ENCODE results near the gene ASAP2.

Gene ASAP2

GRCh38 chr2:9331704-9332103, 125.1 kb downstream of the ASAP2 start:
- H3K79me2 ChIP-seq (ENCODE audit: insufficient read depth, low read length) = no peaks in the 10 kb centered on the region
- no peaks in the 10 kb centered on the region for H3F3A ChIP-seq (ENCODE audit: low read depth)
- H3K4me1 ChIP-seq (ENCODE audit: insufficient read depth, low read length, poor library complexity, severe bottlenecking) = peaks cover 7% of the 10 kb centered on the region
- no peaks in the 10 kb centered on the region for H3K9me2 ChIP-seq (replicated peaks; ENCODE audit: low read depth, low read length)
- H3K36me3 ChIP-seq (ENCODE audit: insufficient read depth, low read length) = peaks cover 34% of the 10 kb centered on the region; the same call in 1 of the 2 replicates
- TF ChIP-seq, protein P1, sequence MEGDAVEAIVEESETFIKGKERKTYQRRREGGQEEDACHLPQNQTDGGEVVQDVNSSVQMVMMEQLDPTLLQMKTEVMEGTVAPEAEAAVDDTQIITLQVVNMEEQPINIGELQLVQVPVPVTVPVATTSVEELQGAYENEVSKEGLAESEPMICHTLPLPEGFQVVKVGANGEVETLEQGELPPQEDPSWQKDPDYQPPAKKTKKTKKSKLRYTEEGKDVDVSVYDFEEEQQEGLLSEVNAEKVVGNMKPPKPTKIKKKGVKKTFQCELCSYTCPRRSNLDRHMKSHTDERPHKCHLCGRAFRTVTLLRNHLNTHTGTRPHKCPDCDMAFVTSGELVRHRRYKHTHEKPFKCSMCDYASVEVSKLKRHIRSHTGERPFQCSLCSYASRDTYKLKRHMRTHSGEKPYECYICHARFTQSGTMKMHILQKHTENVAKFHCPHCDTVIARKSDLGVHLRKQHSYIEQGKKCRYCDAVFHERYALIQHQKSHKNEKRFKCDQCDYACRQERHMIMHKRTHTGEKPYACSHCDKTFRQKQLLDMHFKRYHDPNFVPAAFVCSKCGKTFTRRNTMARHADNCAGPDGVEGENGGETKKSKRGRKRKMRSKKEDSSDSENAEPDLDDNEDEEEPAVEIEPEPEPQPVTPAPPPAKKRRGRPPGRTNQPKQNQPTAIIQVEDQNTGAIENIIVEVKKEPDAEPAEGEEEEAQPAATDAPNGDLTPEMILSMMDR (conservative IDR thresholded peaks at IDR 0.05; ENCODE audit: low read length) = no peak
- no peak for TF ChIP-seq EZH2phosphoT487 (IDR thresholded peaks at IDR 0.05; ENCODE audit: borderline replicate concordance)
- H3K4me3 ChIP-seq (ENCODE audit: low read length, poor library complexity, severe bottlenecking) = no peak overlapping the region
- no peak overlapping the region for H3K4me2 ChIP-seq (ENCODE audit: low read depth, low read length, poor library complexity, severe bottlenecking)
- no peaks in the 10 kb centered on the region for H3K27me3 ChIP-seq (ENCODE audit: insufficient read depth, low read length, poor library complexity, severe bottlenecking)
- no peak overlapping the region for H3K9ac ChIP-seq (ENCODE audit: low read depth, low read length, poor library complexity, severe bottlenecking)
- no peaks in the 10 kb centered on the region for H3K9me3 ChIP-seq (ENCODE audit: insufficient read depth, low read depth, low read length)
- no peaks in the 10 kb centered on the region for H4K20me1 ChIP-seq (ENCODE audit: insufficient read depth, low read length, poor library complexity, severe bottlenecking)
- no peak overlapping the region for H2AFZ ChIP-seq (ENCODE audit: low read length)

- no peaks in the 10 kb centered on the region for H3K79me2 ChIP-seq (ENCODE audit: insufficient read depth, low read length)
- H3K9me3 ChIP-seq (ENCODE audit: insufficient read depth, low read depth, low read length) = no peaks in the 10 kb centered on the region
- no peak overlapping the region for H3K4me3 ChIP-seq (ENCODE audit: low read length, poor library complexity, severe bottlenecking)
- no peak overlapping the region for H3K4me2 ChIP-seq (ENCODE audit: low read depth, low read length, poor library complexity, severe bottlenecking)
- no peak overlapping the region for H2AFZ ChIP-seq (ENCODE audit: low read length)
- no peaks in the 10 kb centered on the region for H3F3A ChIP-seq (ENCODE audit: low read depth)
- peaks cover 34% of the 10 kb centered on the region; the same call in 1 of the 2 replicates for H3K36me3 ChIP-seq (ENCODE audit: insufficient read depth, low read length)
- no peaks in the 10 kb centered on the region for H3K9me2 ChIP-seq (replicated peaks; ENCODE audit: low read depth, low read length)
- H3K9ac ChIP-seq (ENCODE audit: low read depth, low read length, poor library complexity, severe bottlenecking) = no peak overlapping the region
- no peaks in the 10 kb centered on the region for H4K20me1 ChIP-seq (ENCODE audit: insufficient read depth, low read length, poor library complexity, severe bottlenecking)
- H3K27me3 ChIP-seq (ENCODE audit: insufficient read depth, low read length, poor library complexity, severe bottlenecking) = no peaks in the 10 kb centered on the region
- H3K4me1 ChIP-seq (ENCODE audit: insufficient read depth, low read length, poor library complexity, severe bottlenecking) = peaks cover 3% of the 10 kb centered on the region
- TF ChIP-seq, protein P1 (conservative IDR thresholded peaks at IDR 0.05; ENCODE audit: low read length) = no peak
- no peak for TF ChIP-seq EZH2phosphoT487 (IDR thresholded peaks at IDR 0.05; ENCODE audit: borderline replicate concordance)
These were observed 125.7 kb downstream of the ASAP2 start for GRCh38 chr2:9332136-9332852.

- H3K4me2 ChIP-seq (ENCODE audit: low read depth, low read length, poor library complexity, severe bottlenecking) = no peak overlapping the region
- H3K79me2 ChIP-seq (ENCODE audit: insufficient read depth, low read length) = no peaks in the 10 kb centered on the region
- no peak overlapping the region for H2AFZ ChIP-seq (ENCODE audit: low read length)
- no peak overlapping the region for H3K9ac ChIP-seq (ENCODE audit: low read depth, low read length, poor library complexity, severe bottlenecking)
- peaks cover 3% of the 10 kb centered on the region for H3K4me1 ChIP-seq (ENCODE audit: insufficient read depth, low read length, poor library complexity, severe bottlenecking)
- H3K4me3 ChIP-seq (ENCODE audit: low read length, poor library complexity, severe bottlenecking) = no peak overlapping the region
- H3K27me3 ChIP-seq (ENCODE audit: insufficient read depth, low read length, poor library complexity, severe bottlenecking) = no peaks in the 10 kb centered on the region
- no peaks in the 10 kb centered on the region for H3K9me3 ChIP-seq (ENCODE audit: insufficient read depth, low read depth, low read length)
- no peaks in the 10 kb centered on the region for H3K9me2 ChIP-seq (replicated peaks; ENCODE audit: low read depth, low read length)
- no peaks in the 10 kb centered on the region for H4K20me1 ChIP-seq (ENCODE audit: insufficient read depth, low read length, poor library complexity, severe bottlenecking)
- peaks cover 30% of the 10 kb centered on the region; the same call in 1 of the 2 replicates for H3K36me3 ChIP-seq (ENCODE audit: insufficient read depth, low read length)
- TF ChIP-seq, protein P1 (conservative IDR thresholded peaks at IDR 0.05; ENCODE audit: low read length) = no peak
- no peak for TF ChIP-seq EZH2phosphoT487 (IDR thresholded peaks at IDR 0.05; ENCODE audit: borderline replicate concordance)
- H3F3A ChIP-seq (ENCODE audit: low read depth) = no peaks in the 10 kb centered on the region
These were observed 126.2 kb downstream of the ASAP2 start for GRCh38 chr2:9332853-9333245.
